Urinary bladder (tissue), 4 donors: ENCODE measurements around the gene CYS1. TPM values are rescaled to one million over a fixed set of nuclear protein-coding genes. Genes with fewer than 3 reads are reported as not detected.

Experiments
- DNase-seq: peaks from one replicate; pipeline ENCODE4 v3.0.0-alpha.2; 2015; ENCODE audit errors: extremely low spot score
- H3K27ac ChIP-seq: one replicate; pipeline ENCODE4 v1.5.1; 2013; ENCODE audit warnings: low read depth, mild to moderate bottlenecking, moderate library complexity
- H3K36me3 ChIP-seq: one replicate; pipeline ENCODE4 v1.6.1; 2013; ENCODE audit warnings: mild to moderate bottlenecking, moderate library complexity; ENCODE audit not compliant: insufficient read depth
- H3K4me1 ChIP-seq: one replicate; pipeline ENCODE4 v1.6.1; 2013; ENCODE audit warnings: mild to moderate bottlenecking, moderate library complexity; ENCODE audit not compliant: insufficient read depth
- H3K4me3 ChIP-seq: one replicate; pipeline ENCODE4 v1.5.1; 2013; ENCODE audit warnings: low read depth, low read length
- WGBS: extraction: QIAGEN DNeasy Blood & Tissue Kit; methylation state at CpG from one replicate; pipeline ENCODE4 v1.1.7; 2013; 5-methylcytosine and 5-hydroxymethylcytosine counted together
- polyA plus RNA-seq: library from polyadenylated mRNA; stranded (reverse); fragments of 200-250 nt; gene quantifications from one replicate; pipeline ENCODE4 v1.2.3, GENCODE V29; 2013
- small RNA-seq: library from RNA; depleted of rRNA; stranded (forward); fragments of <200 nt; gene quantifications from one replicate; pipeline ENCODE3, GENCODE V24; 2014
- total RNA-seq: library from RNA; depleted of rRNA; stranded (reverse); fragments of >200 nt; gene quantifications from one replicate; pipeline ENCODE4 v1.2.3, GENCODE V29; 2014
- donor health status: healthy with polysubstance abuse.
- donor health status: healthy.

CYS1 gene
- total and polyA plus RNA-seq, 2 donors = 6.2 to 7.2 TPM

- 88% methylated on average over 19 of the region's 19 CpGs for WGBS
- no peak for DNase-seq
- Histone ChIP-seq H3K4me1 (no peaks in the 10 kb centered on the region), H3K4me3 (no peak overlapping the region), H3K36me3 (no peaks in the 10 kb centered on the region), H3K27ac (no peak overlapping the region)
Measured at GRCh38 chr2:10009271-10009810, 70.9 kb downstream of the CYS1 start.

GRCh38 chr2:10008809-10009176 lies 71.4 kb downstream of the CYS1 start:
- H3K27ac ChIP-seq = no peak overlapping the region
- no peak overlapping the region for H3K4me3 ChIP-seq
- WGBS = 91% methylated on average over 9 of the region's 9 CpGs
- no peaks in the 10 kb centered on the region for H3K4me1 ChIP-seq
- no peak for DNase-seq
- no peaks in the 10 kb centered on the region for H3K36me3 ChIP-seq

- no peak for DNase-seq
- 82% methylated on average over 22 of the region's 22 CpGs for WGBS
- H3K4me3 ChIP-seq = no peak overlapping the region
- no peaks in the 10 kb centered on the region for H3K36me3 ChIP-seq
- no peak overlapping the region for H3K27ac ChIP-seq
- no peaks in the 10 kb centered on the region for H3K4me1 ChIP-seq
Measured at GRCh38 chr2:10007921-10008808, 72.0 kb downstream of the CYS1 start.

- WGBS = 58% methylated on average over 9 of the region's 9 CpGs
- Histone ChIP-seq H3K4me3 (no peak overlapping the region), H3K4me1 (no peaks in the 10 kb centered on the region), H3K36me3 (no peaks in the 10 kb centered on the region), H3K27ac (no peak overlapping the region)
- no peak for DNase-seq
Measured at GRCh38 chr2:10007435-10007834, 72.8 kb downstream of the CYS1 start.

Small RNA genes within 50 kb of the gene (small RNA-seq; reads per million reads assigned to genes)
- not detected for gene RF00568

Other genes with a start within 250 kb of the CYS1 start
- 53.4 TPM for gene TAF1B, start 236.9 kb downstream of the CYS1 start, total RNA-seq
- 7.5 TPM for gene TAF1B, start 236.9 kb downstream of the CYS1 start, polyA plus RNA-seq
- gene GRHL1, start 128.7 kb downstream of the CYS1 start, total RNA-seq = 15.9 TPM
- 2.8 TPM for gene GRHL1, start 128.7 kb downstream of the CYS1 start, polyA plus RNA-seq
- 17.7 TPM for gene KLF11, start 36.9 kb downstream of the CYS1 start, total RNA-seq
- 20.7 TPM for gene KLF11, start 36.9 kb downstream of the CYS1 start, polyA plus RNA-seq
- 24.8 TPM for gene RRM2, start 42.3 kb upstream of the CYS1 start, total RNA-seq
- gene RRM2, start 42.3 kb upstream of the CYS1 start, polyA plus RNA-seq = 0.92 TPM
- 10.0 TPM for gene HPCAL1, start 222.5 kb upstream of the CYS1 start, total RNA-seq
- 36.3 TPM for gene HPCAL1, start 222.5 kb upstream of the CYS1 start, polyA plus RNA-seq